K562 (cell line): Measurements from ENCODE around the gene PCBP2. TPM values are rescaled to one million over a fixed set of nuclear protein-coding genes. Genes with fewer than 3 reads are reported as not detected.

Experiments
- ARNT ChIP-seq, 2 experiments: fragments of 450-650 bp; IDR thresholded peaks; 2 replicates each; pipeline ENCODE4 v1.6.1; 2016; ENCODE audit warnings: mild to moderate bottlenecking in 1 of 2
- NCOA1 ChIP-seq: fragments of 450-650 bp; IDR thresholded peaks from 2 replicates; pipeline ENCODE4 v1.6.1; 2016; ENCODE audit warnings: low read depth
- NONO ChIP-seq, 2 experiments: fragments of 200-400 bp in 1 of 2; fragments of 450-650 bp in 1 of 2; formaldehyde crosslinking in 1 of 2; IDR thresholded peaks; 2 replicates each; pipeline ENCODE4 v1.6.1; 2017; ENCODE audit warnings: low read depth in 2 of 2, mild to moderate bottlenecking in 2 of 2, moderate library complexity in 2 of 2, low read length in 1 of 2
- POLR3G ChIP-seq: IDR thresholded peaks from 2 replicates; pipeline ENCODE4 v1.6.1; 2011; ENCODE audit not compliant: insufficient read length, insufficient replicate concordance; ENCODE audit errors: extremely low read depth
- PPARD ChIP-seq: fragments of 250-450 bp; sonication (Bioruptor Pico); IDR thresholded peaks from 2 replicates; pipeline ENCODE4 v1.8.0; 2022; ENCODE audit warnings: inconsistent platforms, mild to moderate bottlenecking, moderate library complexity
- TGIF2 ChIP-seq: sonication (generic); formaldehyde crosslinking; IDR thresholded peaks from 2 replicates; pipeline ENCODE4 v1.8.1; 2022; ENCODE audit warnings: mild to moderate bottlenecking, missing genetic modification reagents, moderate library complexity
- TSC22D4 ChIP-seq: fragments of 450-650 bp; IDR thresholded peaks from 2 replicates; pipeline ENCODE4 v1.6.1; 2016; ENCODE audit warnings: missing genetic modification characterization, missing biosample characterization, control low read depth
- ZNF133 ChIP-seq: fragments of 250-450 bp; sonication (Bioruptor Pico); IDR thresholded peaks from 2 replicates; pipeline ENCODE4 v1.4.0; 2020; ENCODE audit warnings: mild to moderate bottlenecking
- ZNF785 ChIP-seq: fragments of 250-450 bp; sonication (Bioruptor Pico); IDR thresholded peaks from 2 replicates; pipeline ENCODE4 v1.4.0; 2020; ENCODE audit warnings: mild to moderate bottlenecking
- polyA plus RNA-seq, 8 experiments: library from polyadenylated mRNA; depleted of rRNA in 4 of 8; stranded (reverse) in 5 of 8; unstranded in 3 of 8; fragments of >200 nt; fragmentation: Nextera tagmentation in 2 of 8; fragmentation: Illumina TruSeq in 1 of 8; extraction: Ambion mirVana in 2 of 8; extraction: Trizol in 1 of 8; gene quantifications; 2 replicates each; pipeline versions ENCODE4 v1.2.1 to v1.2.3, GENCODE V29; 2011 to 2014; ENCODE audit warnings: inconsistent platforms in 1 of 8, missing spikeins in 1 of 8
- total RNA-seq, 7 experiments: library from RNA; depleted of rRNA in 6 of 7; stranded (reverse); fragments of >200 nt in 6 of 7; fragmentation: Illumina TruSeq in 2 of 7; extraction: Trizol in 2 of 7; gene quantifications; 2 replicates each; pipeline versions ENCODE4 v1.2.1 to v1.2.3, GENCODE V29; 2011 to 2021; ENCODE audit warnings: low replicate concordance in 1 of 7
- TF ChIP-seq, protein P1 (sequence below): fragments of 200-600 bp; sonication (generic); IDR thresholded peaks from one replicate; pipeline ENCODE4 v1.6.1; 2012; ENCODE audit warnings: mild to moderate bottlenecking, low read depth, low read length, inconsistent platforms
- TF ChIP-seq, protein P2 (sequence below): fragments of 250-450 bp; sonication (Bioruptor Pico); IDR thresholded peaks from 2 replicates; pipeline ENCODE4 v1.8.0; 2022; ENCODE audit warnings: inconsistent platforms
- TF ChIP-seq, protein P3 (sequence below): fragments of 450-650 bp; IDR thresholded peaks from 2 replicates; pipeline ENCODE4 v1.6.1; 2016; ENCODE audit warnings: missing biosample characterization, missing genetic modification characterization
- TF ChIP-seq, protein P4 (sequence below): sonication (generic); formaldehyde crosslinking; IDR thresholded peaks from 2 replicates; pipeline ENCODE4 v1.8.0; 2022; ENCODE audit warnings: mild to moderate bottlenecking, low read depth, missing genetic modification reagents

PCBP2 gene
- total and polyA plus RNA-seq, 9 of the 15 experiments (the other 6 are each of a cell fraction or from before 2014, with no cell fraction given): 137 to 831 (median 328) TPM

DNA sequence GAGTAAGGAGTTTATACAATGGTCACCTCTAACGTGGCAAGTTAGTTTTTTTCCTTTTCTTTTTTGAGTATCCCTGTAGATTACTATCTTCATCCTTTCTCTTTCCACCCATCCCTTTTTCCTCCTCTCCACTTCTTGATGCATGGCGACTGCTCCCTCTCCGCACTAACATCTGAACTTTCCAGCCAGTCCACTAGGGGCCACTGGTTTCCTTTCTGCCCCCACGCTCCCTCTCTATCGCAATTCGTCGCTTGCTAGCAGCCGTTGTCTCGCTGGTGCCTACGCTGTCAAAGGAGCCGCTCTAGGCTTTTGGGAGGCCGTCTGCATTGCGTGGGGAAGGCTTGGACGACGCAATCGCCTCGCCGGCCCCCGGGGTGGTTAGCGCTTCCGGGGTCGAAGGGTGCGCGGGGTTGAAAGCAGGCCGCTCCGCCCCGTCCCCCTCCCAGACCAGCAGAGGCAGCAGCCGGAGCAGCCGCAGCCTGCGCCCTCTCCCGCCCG, at the start of gene PCBP2 (continued):
- TF ChIP-seq, protein P1, sequence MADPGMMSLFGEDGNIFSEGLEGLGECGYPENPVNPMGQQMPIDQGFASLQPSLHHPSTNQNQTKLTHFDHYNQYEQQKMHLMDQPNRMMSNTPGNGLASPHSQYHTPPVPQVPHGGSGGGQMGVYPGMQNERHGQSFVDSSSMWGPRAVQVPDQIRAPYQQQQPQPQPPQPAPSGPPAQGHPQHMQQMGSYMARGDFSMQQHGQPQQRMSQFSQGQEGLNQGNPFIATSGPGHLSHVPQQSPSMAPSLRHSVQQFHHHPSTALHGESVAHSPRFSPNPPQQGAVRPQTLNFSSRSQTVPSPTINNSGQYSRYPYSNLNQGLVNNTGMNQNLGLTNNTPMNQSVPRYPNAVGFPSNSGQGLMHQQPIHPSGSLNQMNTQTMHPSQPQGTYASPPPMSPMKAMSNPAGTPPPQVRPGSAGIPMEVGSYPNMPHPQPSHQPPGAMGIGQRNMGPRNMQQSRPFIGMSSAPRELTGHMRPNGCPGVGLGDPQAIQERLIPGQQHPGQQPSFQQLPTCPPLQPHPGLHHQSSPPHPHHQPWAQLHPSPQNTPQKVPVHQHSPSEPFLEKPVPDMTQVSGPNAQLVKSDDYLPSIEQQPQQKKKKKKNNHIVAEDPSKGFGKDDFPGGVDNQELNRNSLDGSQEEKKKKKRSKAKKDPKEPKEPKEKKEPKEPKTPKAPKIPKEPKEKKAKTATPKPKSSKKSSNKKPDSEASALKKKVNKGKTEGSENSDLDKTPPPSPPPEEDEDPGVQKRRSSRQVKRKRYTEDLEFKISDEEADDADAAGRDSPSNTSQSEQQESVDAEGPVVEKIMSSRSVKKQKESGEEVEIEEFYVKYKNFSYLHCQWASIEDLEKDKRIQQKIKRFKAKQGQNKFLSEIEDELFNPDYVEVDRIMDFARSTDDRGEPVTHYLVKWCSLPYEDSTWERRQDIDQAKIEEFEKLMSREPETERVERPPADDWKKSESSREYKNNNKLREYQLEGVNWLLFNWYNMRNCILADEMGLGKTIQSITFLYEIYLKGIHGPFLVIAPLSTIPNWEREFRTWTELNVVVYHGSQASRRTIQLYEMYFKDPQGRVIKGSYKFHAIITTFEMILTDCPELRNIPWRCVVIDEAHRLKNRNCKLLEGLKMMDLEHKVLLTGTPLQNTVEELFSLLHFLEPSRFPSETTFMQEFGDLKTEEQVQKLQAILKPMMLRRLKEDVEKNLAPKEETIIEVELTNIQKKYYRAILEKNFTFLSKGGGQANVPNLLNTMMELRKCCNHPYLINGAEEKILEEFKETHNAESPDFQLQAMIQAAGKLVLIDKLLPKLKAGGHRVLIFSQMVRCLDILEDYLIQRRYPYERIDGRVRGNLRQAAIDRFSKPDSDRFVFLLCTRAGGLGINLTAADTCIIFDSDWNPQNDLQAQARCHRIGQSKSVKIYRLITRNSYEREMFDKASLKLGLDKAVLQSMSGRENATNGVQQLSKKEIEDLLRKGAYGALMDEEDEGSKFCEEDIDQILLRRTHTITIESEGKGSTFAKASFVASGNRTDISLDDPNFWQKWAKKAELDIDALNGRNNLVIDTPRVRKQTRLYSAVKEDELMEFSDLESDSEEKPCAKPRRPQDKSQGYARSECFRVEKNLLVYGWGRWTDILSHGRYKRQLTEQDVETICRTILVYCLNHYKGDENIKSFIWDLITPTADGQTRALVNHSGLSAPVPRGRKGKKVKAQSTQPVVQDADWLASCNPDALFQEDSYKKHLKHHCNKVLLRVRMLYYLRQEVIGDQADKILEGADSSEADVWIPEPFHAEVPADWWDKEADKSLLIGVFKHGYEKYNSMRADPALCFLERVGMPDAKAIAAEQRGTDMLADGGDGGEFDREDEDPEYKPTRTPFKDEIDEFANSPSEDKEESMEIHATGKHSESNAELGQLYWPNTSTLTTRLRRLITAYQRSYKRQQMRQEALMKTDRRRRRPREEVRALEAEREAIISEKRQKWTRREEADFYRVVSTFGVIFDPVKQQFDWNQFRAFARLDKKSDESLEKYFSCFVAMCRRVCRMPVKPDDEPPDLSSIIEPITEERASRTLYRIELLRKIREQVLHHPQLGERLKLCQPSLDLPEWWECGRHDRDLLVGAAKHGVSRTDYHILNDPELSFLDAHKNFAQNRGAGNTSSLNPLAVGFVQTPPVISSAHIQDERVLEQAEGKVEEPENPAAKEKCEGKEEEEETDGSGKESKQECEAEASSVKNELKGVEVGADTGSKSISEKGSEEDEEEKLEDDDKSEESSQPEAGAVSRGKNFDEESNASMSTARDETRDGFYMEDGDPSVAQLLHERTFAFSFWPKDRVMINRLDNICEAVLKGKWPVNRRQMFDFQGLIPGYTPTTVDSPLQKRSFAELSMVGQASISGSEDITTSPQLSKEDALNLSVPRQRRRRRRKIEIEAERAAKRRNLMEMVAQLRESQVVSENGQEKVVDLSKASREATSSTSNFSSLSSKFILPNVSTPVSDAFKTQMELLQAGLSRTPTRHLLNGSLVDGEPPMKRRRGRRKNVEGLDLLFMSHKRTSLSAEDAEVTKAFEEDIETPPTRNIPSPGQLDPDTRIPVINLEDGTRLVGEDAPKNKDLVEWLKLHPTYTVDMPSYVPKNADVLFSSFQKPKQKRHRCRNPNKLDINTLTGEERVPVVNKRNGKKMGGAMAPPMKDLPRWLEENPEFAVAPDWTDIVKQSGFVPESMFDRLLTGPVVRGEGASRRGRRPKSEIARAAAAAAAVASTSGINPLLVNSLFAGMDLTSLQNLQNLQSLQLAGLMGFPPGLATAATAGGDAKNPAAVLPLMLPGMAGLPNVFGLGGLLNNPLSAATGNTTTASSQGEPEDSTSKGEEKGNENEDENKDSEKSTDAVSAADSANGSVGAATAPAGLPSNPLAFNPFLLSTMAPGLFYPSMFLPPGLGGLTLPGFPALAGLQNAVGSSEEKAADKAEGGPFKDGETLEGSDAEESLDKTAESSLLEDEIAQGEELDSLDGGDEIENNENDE: no peak
- TF ChIP-seq, protein P2, sequence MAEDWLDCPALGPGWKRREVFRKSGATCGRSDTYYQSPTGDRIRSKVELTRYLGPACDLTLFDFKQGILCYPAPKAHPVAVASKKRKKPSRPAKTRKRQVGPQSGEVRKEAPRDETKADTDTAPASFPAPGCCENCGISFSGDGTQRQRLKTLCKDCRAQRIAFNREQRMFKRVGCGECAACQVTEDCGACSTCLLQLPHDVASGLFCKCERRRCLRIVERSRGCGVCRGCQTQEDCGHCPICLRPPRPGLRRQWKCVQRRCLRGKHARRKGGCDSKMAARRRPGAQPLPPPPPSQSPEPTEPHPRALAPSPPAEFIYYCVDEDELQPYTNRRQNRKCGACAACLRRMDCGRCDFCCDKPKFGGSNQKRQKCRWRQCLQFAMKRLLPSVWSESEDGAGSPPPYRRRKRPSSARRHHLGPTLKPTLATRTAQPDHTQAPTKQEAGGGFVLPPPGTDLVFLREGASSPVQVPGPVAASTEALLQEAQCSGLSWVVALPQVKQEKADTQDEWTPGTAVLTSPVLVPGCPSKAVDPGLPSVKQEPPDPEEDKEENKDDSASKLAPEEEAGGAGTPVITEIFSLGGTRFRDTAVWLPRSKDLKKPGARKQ: no peak
- TF ChIP-seq, protein P3, sequence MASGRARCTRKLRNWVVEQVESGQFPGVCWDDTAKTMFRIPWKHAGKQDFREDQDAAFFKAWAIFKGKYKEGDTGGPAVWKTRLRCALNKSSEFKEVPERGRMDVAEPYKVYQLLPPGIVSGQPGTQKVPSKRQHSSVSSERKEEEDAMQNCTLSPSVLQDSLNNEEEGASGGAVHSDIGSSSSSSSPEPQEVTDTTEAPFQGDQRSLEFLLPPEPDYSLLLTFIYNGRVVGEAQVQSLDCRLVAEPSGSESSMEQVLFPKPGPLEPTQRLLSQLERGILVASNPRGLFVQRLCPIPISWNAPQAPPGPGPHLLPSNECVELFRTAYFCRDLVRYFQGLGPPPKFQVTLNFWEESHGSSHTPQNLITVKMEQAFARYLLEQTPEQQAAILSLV (tag): 0 out of 2 replicates have a peak, but pooled peaks have one; percentile 48
- TF ChIP-seq ARNT (IDR thresholded peaks at IDR 0.05) (peak in 1 of 2 experiments; percentile 94; a peak in 2 of 4 replicates), NCOA1 (peak; percentile 64; the same call in 1 of the 2 replicates), POLR3G (no peak), ZNF785 (CRISPR knock-in tag) (no peak), TGIF2 (CRISPR knock-in tag) (no peak), NONO (IDR thresholded peaks at IDR 0.05; ENCODE audit: low read depth in 2 of 2, low read length in 1 of 2) (peak in 1 of 2 experiments; percentile 49; a peak in 1 of 4 replicates), TSC22D4 (tag) (no peak), PPARD (no peak), ZNF133 (CRISPR knock-in tag) (no peak)
- TF ChIP-seq, protein P4, sequence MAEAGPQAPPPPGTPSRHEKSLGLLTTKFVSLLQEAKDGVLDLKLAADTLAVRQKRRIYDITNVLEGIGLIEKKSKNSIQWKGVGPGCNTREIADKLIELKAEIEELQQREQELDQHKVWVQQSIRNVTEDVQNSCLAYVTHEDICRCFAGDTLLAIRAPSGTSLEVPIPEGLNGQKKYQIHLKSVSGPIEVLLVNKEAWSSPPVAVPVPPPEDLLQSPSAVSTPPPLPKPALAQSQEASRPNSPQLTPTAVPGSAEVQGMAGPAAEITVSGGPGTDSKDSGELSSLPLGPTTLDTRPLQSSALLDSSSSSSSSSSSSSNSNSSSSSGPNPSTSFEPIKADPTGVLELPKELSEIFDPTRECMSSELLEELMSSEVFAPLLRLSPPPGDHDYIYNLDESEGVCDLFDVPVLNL (CRISPR knock-in tag): 0 out of 2 replicates have a peak, but pooled peaks have one; percentile 28
